Measurements from ENCODE around the gene GNPNAT1.

- TF ChIP-seq EP300 (IDR thresholded peaks at IDR 0.05) = no peak
- TF ChIP-seq POLR2A (IDR thresholded peaks at IDR 0.05) = no peak
- TF ChIP-seq CTCF (IDR thresholded peaks at IDR 0.05) = no peak
Measured at GRCh38 chr14:52780893-52781292, 10.5 kb downstream of the GNPNAT1 start.

Data from suprapubic skin (tissue), 3 donors.